Endothelial cell of umbilical vein (primary cell): Measurements from ENCODE around the gene NAV2. TPM values are rescaled to one million over a fixed set of nuclear protein-coding genes. Genes with fewer than 3 reads are reported as not detected.
A peak's percentile ranks its signal among the peaks of the same experiment; 100 is the strongest.

ENCODE experiments used
- BruUV-seq: library from RNA; stranded (reverse); fragments of 400-500 nt; replicated peaks from 2 replicates; lab custom pipeline; 2021; lab: Mats Ljungman, UMichigan
- CTCF ChIA-PET: fragments of 300-600, 350-600 bp; sonication (Branson Sonifier 250); formaldehyde crosslinking; loops from one replicate; lab custom pipeline; 2021; ENCODE audit warnings: antibody characterized with exemption, inconsistent platforms; lab: Charles Lee
- POLR2A ChIA-PET: fragments of 300-600, 350-600 bp; sonication (Branson Sonifier 250); formaldehyde crosslinking; loops from one replicate; lab custom pipeline; 2021; ENCODE audit warnings: antibody characterized with exemption, inconsistent platforms; lab: Charles Lee
- DNase-seq: peaks from one replicate; pipeline ENCODE4 v3.0.0-alpha.2; 2011; ENCODE audit warnings: low read depth, low spot score
- FAIRE-seq: peaks from 2 replicates; lab custom pipeline; 2011; peaks lifted over from hg19 to GRCh38; lab: Jason Lieb, UNC
- H2AFZ ChIP-seq: 2 replicates; pipeline ENCODE4 v1.6.0; 2012; ENCODE audit warnings: low read depth, low read length, control low read depth, inconsistent platforms
- H3K27ac ChIP-seq: 2 replicates; pipeline ENCODE4 v1.5.1; 2011; ENCODE audit warnings: low read depth, mild to moderate bottlenecking, control low read depth, low read length, moderate library complexity; ENCODE audit not compliant: insufficient read depth
- H3K27me3 ChIP-seq, 2 experiments: 2 replicates each; pipeline versions ENCODE4 v1.6.0 to v1.6.1; 2011; ENCODE audit warnings: low read length in 2 of 2, mixed read lengths in 1 of 2; ENCODE audit not compliant: control insufficient read depth in 2 of 2, insufficient read depth in 2 of 2
- H3K36me3 ChIP-seq, 2 experiments: 2 replicates in 1 of 2; 3 replicates in 1 of 2; pipeline ENCODE4 v1.5.1; 2011; ENCODE audit warnings: low read length in 2 of 2, mild to moderate bottlenecking in 1 of 2, moderate library complexity in 1 of 2; ENCODE audit not compliant: control insufficient read depth in 2 of 2, insufficient read depth in 2 of 2; ENCODE audit errors: extremely low read depth in 1 of 2
- H3K4me1 ChIP-seq: 3 replicates; pipeline ENCODE4 v1.5.1; 2011; ENCODE audit warnings: mild to moderate bottlenecking, low read length; ENCODE audit not compliant: control insufficient read depth, insufficient read depth; ENCODE audit errors: extremely low read depth
- H3K4me2 ChIP-seq: 2 replicates; pipeline ENCODE4 v1.6.1; 2011; ENCODE audit warnings: low read length, control low read depth, mixed read lengths; ENCODE audit not compliant: insufficient read depth
- H3K4me3 ChIP-seq, 3 experiments: fragments of 200-600 bp in 1 of 3; sonication (generic), shearing (Covaris generic) in 1 of 3; replicated peaks in 1 of 3; 2 replicates each; pipeline ENCODE4 v1.5.1; 2011 to 2016; ENCODE audit warnings: control low read depth in 3 of 3, low read length in 3 of 3, mild to moderate bottlenecking in 2 of 3, inconsistent platforms in 1 of 3, low read depth in 1 of 3, moderate library complexity in 1 of 3; ENCODE audit not compliant: insufficient read depth in 1 of 3
- H3K79me2 ChIP-seq: 2 replicates; pipeline ENCODE4 v1.6.0; 2012; ENCODE audit warnings: low read length, inconsistent platforms; ENCODE audit not compliant: control insufficient read depth, insufficient read depth
- H3K9ac ChIP-seq: replicated peaks from 2 replicates; pipeline ENCODE3; 2011; ENCODE audit warnings: low read length, control low read depth; ENCODE audit not compliant: insufficient read depth; ENCODE audit errors: extremely low read depth
- H3K9me1 ChIP-seq: replicated peaks from 3 replicates; pipeline ENCODE4 v1.6.0; 2011; ENCODE audit warnings: mild to moderate bottlenecking, low read length; ENCODE audit not compliant: control insufficient read depth, insufficient read depth; ENCODE audit errors: extremely low read depth
- H3K9me3 ChIP-seq: replicated peaks from 2 replicates; pipeline ENCODE4 v1.5.1; 2012; ENCODE audit warnings: low read length, inconsistent platforms; ENCODE audit not compliant: control insufficient read depth, insufficient read depth
- H4K20me1 ChIP-seq: replicated peaks from 2 replicates; pipeline ENCODE3; 2011; ENCODE audit warnings: mild to moderate bottlenecking, low read length; ENCODE audit not compliant: control insufficient read depth, insufficient read depth; ENCODE audit errors: extremely low read depth
- EZH2 ChIP-seq: IDR thresholded peaks from 2 replicates; pipeline ENCODE4 v1.6.1; 2012; ENCODE audit warnings: borderline replicate concordance, low read depth, mild to moderate bottlenecking, moderate library complexity, low read length, inconsistent platforms; ENCODE audit not compliant: severe bottlenecking
- FOS ChIP-seq: IDR thresholded peaks from 2 replicates; pipeline ENCODE4 v1.6.1; 2011; ENCODE audit warnings: mild to moderate bottlenecking, low read length, moderate library complexity, borderline replicate concordance; ENCODE audit not compliant: insufficient read depth
- GATA2 ChIP-seq: IDR thresholded peaks from 2 replicates; pipeline ENCODE4 v1.7.0; 2011; ENCODE audit warnings: low read depth, mild to moderate bottlenecking, moderate library complexity, mixed read lengths, low read length; ENCODE audit not compliant: insufficient read length, insufficient read depth
- JUN ChIP-seq: IDR thresholded peaks from 2 replicates; pipeline ENCODE4 v1.6.1; 2011; ENCODE audit warnings: borderline replicate concordance, low read depth; ENCODE audit not compliant: insufficient read length, insufficient read depth
- MAX ChIP-seq: IDR thresholded peaks from 2 replicates; pipeline ENCODE4 v1.6.1; 2011; ENCODE audit not compliant: insufficient read depth, insufficient read length
- MYC ChIP-seq: IDR thresholded peaks from one replicate; pipeline ENCODE4 v1.6.1; 2011; ENCODE audit warnings: mild to moderate bottlenecking, low read depth, low read length
- POLR2A ChIP-seq: IDR thresholded peaks from 2 replicates; pipeline ENCODE4 v1.6.1; 2012; ENCODE audit warnings: low read depth, mild to moderate bottlenecking, control low read depth, low read length
- POLR2AphosphoS5 ChIP-seq: IDR thresholded peaks from 2 replicates; pipeline ENCODE4 v1.6.1; 2012; ENCODE audit warnings: low read depth, mild to moderate bottlenecking, control low read depth, low read length, moderate library complexity; ENCODE audit not compliant: insufficient read depth
- dilution Hi-C: fragments of 300-500 bp; cut with MboI; formaldehyde crosslinking; loops from one replicate; pipeline ENCODE4 v1.15.0; 2019; ENCODE audit warnings: low sequenced_read_pairs; ENCODE audit not compliant: extremely low pct_ligation_motif_present
- intact Hi-C: fragments of 100-400 bp; cut with micrococcal nuclease; formaldehyde crosslinking; loops from one replicate; pipeline ENCODE4 v1.10.0; 2022
- polyA plus RNA-seq, 4 experiments: library from polyadenylated mRNA; depleted of rRNA in 3 of 4; stranded (reverse) in 3 of 4; unstranded in 1 of 4; fragments of >200 nt; gene quantifications; 2 replicates each; pipeline versions ENCODE4 v1.2.1 to v1.2.3, GENCODE V29; 2011 to 2012; ENCODE audit warnings: missing spikeins in 1 of 4
- total RNA-seq: library from RNA; stranded (reverse); gene quantifications from 2 replicates; pipeline ENCODE4 v1.2.3, GENCODE V29; 2021
- TF ChIP-seq, protein P1 (sequence below), 2 donors: IDR thresholded peaks; 1 replicate in 1 of 2; 2 replicates in 1 of 2; pipeline ENCODE4 v1.5.1; 2011; ENCODE audit warnings: low read length in 2 of 2, mild to moderate bottlenecking in 2 of 2, moderate library complexity in 2 of 2, control low read depth in 1 of 2, inconsistent platforms in 1 of 2, low read depth in 1 of 2; ENCODE audit not compliant: insufficient read depth in 1 of 2; ENCODE audit errors: extremely low read depth in 1 of 2

The NAV2 gene
- total and polyA plus RNA-seq, 2 donors (not counting 3 experiments of a cell fraction or from before 2014, with no cell fraction given), result 10.9 to 68.0 TPM

DNA sequence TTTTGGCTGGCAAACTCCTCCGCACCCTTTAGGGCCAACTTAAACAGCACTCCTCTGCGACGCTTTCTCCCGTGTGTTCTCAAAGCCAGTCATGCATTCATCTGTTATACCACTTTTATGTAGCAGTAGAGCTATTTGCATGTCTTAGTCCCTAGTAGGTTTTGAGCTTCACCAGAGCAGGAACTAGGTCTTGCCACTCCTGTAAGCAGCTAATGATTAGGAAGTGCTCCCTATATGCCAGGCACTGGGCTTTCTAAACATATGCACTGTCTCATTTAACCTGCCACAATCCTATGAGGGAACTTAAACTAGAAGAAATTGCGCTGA is 266.8 kb downstream of the NAV2 start:
- dilution Hi-C loops, result no loop called here
- peak overlapping the region; percentile 66 for H3K27ac ChIP-seq
- POLR2A ChIA-PET, result no interaction called here

More for the DNA sequence above, 266.8 kb downstream of the NAV2 start:
- H3K79me2 ChIP-seq, result peaks cover 27% of the 10 kb centered on the region
- H4K20me1 ChIP-seq, result no peaks in the 10 kb centered on the region
- H3K9me1 ChIP-seq, result no peaks in the 10 kb centered on the region
- FAIRE-seq (no peak), DNase-seq (no peak)
- H3K36me3 ChIP-seq, result peaks cover 0 to 2% of the 10 kb centered on the region in 2 experiments
- TF ChIP-seq EZH2, result no peak
- no peak for TF ChIP-seq FOS
- no peak for TF ChIP-seq GATA2
- TF ChIP-seq POLR2A, result no peak
- no peak for TF ChIP-seq JUN
- TF ChIP-seq, protein P1, sequence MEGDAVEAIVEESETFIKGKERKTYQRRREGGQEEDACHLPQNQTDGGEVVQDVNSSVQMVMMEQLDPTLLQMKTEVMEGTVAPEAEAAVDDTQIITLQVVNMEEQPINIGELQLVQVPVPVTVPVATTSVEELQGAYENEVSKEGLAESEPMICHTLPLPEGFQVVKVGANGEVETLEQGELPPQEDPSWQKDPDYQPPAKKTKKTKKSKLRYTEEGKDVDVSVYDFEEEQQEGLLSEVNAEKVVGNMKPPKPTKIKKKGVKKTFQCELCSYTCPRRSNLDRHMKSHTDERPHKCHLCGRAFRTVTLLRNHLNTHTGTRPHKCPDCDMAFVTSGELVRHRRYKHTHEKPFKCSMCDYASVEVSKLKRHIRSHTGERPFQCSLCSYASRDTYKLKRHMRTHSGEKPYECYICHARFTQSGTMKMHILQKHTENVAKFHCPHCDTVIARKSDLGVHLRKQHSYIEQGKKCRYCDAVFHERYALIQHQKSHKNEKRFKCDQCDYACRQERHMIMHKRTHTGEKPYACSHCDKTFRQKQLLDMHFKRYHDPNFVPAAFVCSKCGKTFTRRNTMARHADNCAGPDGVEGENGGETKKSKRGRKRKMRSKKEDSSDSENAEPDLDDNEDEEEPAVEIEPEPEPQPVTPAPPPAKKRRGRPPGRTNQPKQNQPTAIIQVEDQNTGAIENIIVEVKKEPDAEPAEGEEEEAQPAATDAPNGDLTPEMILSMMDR (IDR thresholded peaks at IDR 0.05; ENCODE audit: extremely low read depth in 1 of 2, insufficient read depth in 1 of 2, low read depth in 1 of 2, low read length in 2 of 2), result no peak
- TF ChIP-seq MAX, result no peak
- TF ChIP-seq MYC, result no peak
- TF ChIP-seq POLR2AphosphoS5, result no peak
- no peak overlapping the region for H3K4me2 ChIP-seq
- H3K9ac ChIP-seq, result no peak overlapping the region
- CTCF ChIA-PET, result interaction anchor here (1.5 kb wide), 1 partner anchor 26 kb away, joined by 5 read pairs; no protein-coding TSS in a partner anchor
- intact Hi-C loops, result loop anchor here (1.0 kb wide), 1 partner anchor 43 kb away; no protein-coding TSS in a partner anchor
- H3K4me1 ChIP-seq, result peaks cover 39% of the 10 kb centered on the region
- no peaks in the 10 kb centered on the region for H3K9me3 ChIP-seq
- no peaks in the 10 kb centered on the region for H3K27me3 ChIP-seq
- H2AFZ ChIP-seq, result no peak overlapping the region
- H3K4me3 ChIP-seq, result no peak overlapping the region
- BruUV-seq, result no TSS peak
